ENCODE data around the gene CENPT. TPM values are rescaled to one million over a fixed set of nuclear protein-coding genes. Genes with fewer than 3 reads are reported as not detected.

CENPT gene
- total and polyA plus RNA-seq, 2 of the 8 experiments (the other 6 are each of a cell fraction or from before 2014, with no cell fraction given), result 42.4 to 53.4 TPM

GRCh38 chr16:67882374-67883145, 35.1 kb upstream of the CENPT start:
- Histone ChIP-seq H3K4me3 (ENCODE audit: extremely low read depth in 1 of 4, insufficient read depth in 2 of 4, low read depth in 3 of 4, low read length in 4 of 4) (no peak overlapping the region), H3K79me2 (ENCODE audit: control insufficient read depth in 1 of 2, insufficient read depth in 2 of 2, low read length in 2 of 2) (no peaks in the 10 kb centered on the region), H2AFZ (ENCODE audit: low read length) (no peak overlapping the region), H3K4ac (replicated peaks; ENCODE audit: insufficient read length, low read depth, low read length) (no peak overlapping the region), H3K18ac (ENCODE audit: extremely low read depth, low read length) (no peak overlapping the region), H3K27me3 (replicated peaks in 1 of 4; ENCODE audit: control insufficient read depth in 3 of 4, extremely low read depth in 1 of 4, insufficient read depth in 3 of 4, low read length in 3 of 4) (no peaks in the 10 kb centered on the region), H2BK15ac (ENCODE audit: low read length) (no peak overlapping the region), H3K4me2 (ENCODE audit: insufficient read depth in 1 of 2, low read depth in 2 of 2, low read length in 2 of 2) (no peak overlapping the region), H2BK12ac (ENCODE audit: low read depth, low read length) (no peak overlapping the region), H2BK20ac (ENCODE audit: low read length) (no peak overlapping the region), H3K23me2 (ENCODE audit: low read depth, low read length) (0 out of 2 replicates have a peak, but pooled peaks cover 2% of the 10 kb centered on the region), H3K27ac (ENCODE audit: low read depth, low read length) (no peak overlapping the region), H3K79me1 (ENCODE audit: low read depth, low read length) (no peaks in the 10 kb centered on the region; the same call in 1 of the 2 replicates), H3K4me1 (replicated peaks in 1 of 4; ENCODE audit: control insufficient read depth in 3 of 4, insufficient read depth in 4 of 4, low read length in 3 of 4) (peaks cover 5 to 15% (median 11%) of the 10 kb centered on the region in 4 experiments), H3K23ac (ENCODE audit: insufficient read length) (no peak overlapping the region), H4K5ac (ENCODE audit: insufficient read length, low read depth, low read length) (no peak overlapping the region), H3K14ac (ENCODE audit: insufficient read length) (no peak overlapping the region), H4K20me1 (replicated peaks in 1 of 2; ENCODE audit: control insufficient read depth in 1 of 2, insufficient read depth in 2 of 2, low read length in 2 of 2) (peaks cover 11 to 17% of the 10 kb centered on the region in 2 experiments), H4K91ac (replicated peaks; ENCODE audit: insufficient read length, low read length) (no peak overlapping the region), H3K9ac (replicated peaks in 1 of 4; ENCODE audit: extremely low read depth in 1 of 4, low read depth in 3 of 4, low read length in 3 of 4) (no peak overlapping the region), H3K9me3 (ENCODE audit: insufficient read depth in 2 of 2, low read depth in 1 of 2, low read length in 1 of 2) (no peaks in the 10 kb centered on the region), H2BK120ac (replicated peaks; ENCODE audit: low read depth, low read length) (no peak overlapping the region), H4K8ac (ENCODE audit: extremely low read depth, insufficient read depth, low read length) (no peak overlapping the region; the same call in 1 of the 2 replicates), H3K36me3 (ENCODE audit: control insufficient read depth in 2 of 4, insufficient read depth in 4 of 4, low read length in 3 of 4) (peaks cover 31 to 53% (median 44%) of the 10 kb centered on the region in 4 experiments), H3K56ac (replicated peaks; ENCODE audit: insufficient read length, low read depth, low read length) (no peak overlapping the region), H2AK5ac (ENCODE audit: low read depth, low read length) (no peak overlapping the region), H2BK5ac (ENCODE audit: low read depth, low read length) (no peak overlapping the region)
- POLR2A ChIA-PET (ENCODE audit: partially characterized antibody), result interaction anchor here (0.6 to 6.3 kb wide), 9 partner anchors 9 to 53 kb away, joined by 3 to 45 read pairs (median 4); partner anchors contain the start of genes CTRL, EDC4, PSKH1 and PSMB10
- FAIRE-seq, result no peak
- CTCF ChIA-PET (ENCODE audit: partially characterized antibody), result interaction anchor here (0.7 to 21.8 kb wide), 34 partner anchors 8 to 361 kb away, joined by 3 to 623 read pairs (median 6); partner anchors contain the start of genes CTRL, EDC4, LCAT and PSMB10
- TF ChIP-seq HDAC2 (IDR thresholded peaks at IDR 0.05; ENCODE audit: borderline replicate concordance in 1 of 2, low read depth in 2 of 2, low read length in 2 of 2), result no peak
- DNase-seq (ENCODE audit: low read depth in 1 of 2, low spot score in 2 of 2), result no peak
- WGBS, 2 experiments (ENCODE audit: extremely low coverage in 1 of 2, insufficient coverage in 1 of 2, insufficient read length in 1 of 2, insufficient replicate concordance in 2 of 2, low coverage in 1 of 2, low lambda C conversion rate in 2 of 2, missing lambda C conversion rate in 1 of 2), result 93% methylated on average over 18 of the region's 18 CpGs; no CpG with 5 or more reads in 1 of the 2 experiments
